Epithelial cell of prostate (primary cell): ENCODE results near the gene GCNT1.
"Not testable (repeated sequence)": the region's sequence is repeated elsewhere in the genome, so short reads cannot be mapped to it uniquely, and the experiment has no call there.

ENCODE experiments used
- DNase-seq: peaks from one replicate; pipeline ENCODE4 v3.0.0-alpha.2; 2011; ENCODE audit warnings: low read depth, low spot score
- H3K27ac ChIP-seq: fragments of 450-650 bp; 2 replicates; pipeline ENCODE4 v1.5.1; 2017; ENCODE audit warnings: mild to moderate bottlenecking

Gene GCNT1

GRCh38 chr9:76441551-76442322 is 17.2 kb upstream of the GCNT1 start:
- no peak overlapping the region for H3K27ac ChIP-seq
- DNase-seq: no peak

- no peak for DNase-seq
- H3K27ac ChIP-seq: no peak overlapping the region
Observed at GRCh38 chr9:76443887-76444286, 15.1 kb upstream of the GCNT1 start.

GRCh38 chr9:76444322-76444929 is 14.6 kb upstream of the GCNT1 start:
- H3K27ac ChIP-seq: no peak overlapping the region
- DNase-seq: no peak

- no peak overlapping the region for H3K27ac ChIP-seq
- no peak for DNase-seq
Observed at GRCh38 chr9:76445976-76446375, 13.0 kb upstream of the GCNT1 start.

- no peak for DNase-seq
- no peak overlapping the region for H3K27ac ChIP-seq
Observed at GRCh38 chr9:76448501-76448900, 10.5 kb upstream of the GCNT1 start.

- DNase-seq: no peak
- no peak overlapping the region for H3K27ac ChIP-seq
Observed at GRCh38 chr9:76451234-76451633, 7.7 kb upstream of the GCNT1 start.

- no peak for DNase-seq
Observed at GRCh38 chr9:76452839-76453238, 6.1 kb upstream of the GCNT1 start.

GRCh38 chr9:76453785-76454184 is 5.2 kb upstream of the GCNT1 start:
- no peak overlapping the region for H3K27ac ChIP-seq
- no peak for DNase-seq

More at GRCh38 chr9:76452839-76453238, 6.1 kb upstream of the GCNT1 start:
- no peak overlapping the region for H3K27ac ChIP-seq

GRCh38 chr9:76454311-76454710 is 4.7 kb upstream of the GCNT1 start:
- no peak for DNase-seq
- no peak overlapping the region for H3K27ac ChIP-seq

GRCh38 chr9:76456202-76456926 is 2.6 kb upstream of the GCNT1 start:
- peak overlapping the region; percentile 24 for H3K27ac ChIP-seq
- DNase-seq: no peak

GRCh38 chr9:76459694-76460635 is 983 bp downstream of the GCNT1 start:
- peak overlapping the region; percentile 39 for H3K27ac ChIP-seq
- no peak for DNase-seq

GRCh38 chr9:76462126-76462525 is 3.1 kb downstream of the GCNT1 start:
- no peak for DNase-seq
- no peak overlapping the region for H3K27ac ChIP-seq

- no peak overlapping the region for H3K27ac ChIP-seq
- no peak for DNase-seq
Observed at GRCh38 chr9:76463211-76463610, 4.2 kb downstream of the GCNT1 start.

GRCh38 chr9:76464706-76465105 is 5.7 kb downstream of the GCNT1 start:
- no peak for DNase-seq
- no peak overlapping the region for H3K27ac ChIP-seq

GRCh38 chr9:76465442-76466298 is 6.7 kb downstream of the GCNT1 start:
- no peak overlapping the region for H3K27ac ChIP-seq
- no peak for DNase-seq

- no peak overlapping the region for H3K27ac ChIP-seq
- DNase-seq: no peak
Observed at GRCh38 chr9:76466299-76466605, 7.3 kb downstream of the GCNT1 start.

- H3K27ac ChIP-seq: no peak overlapping the region
- DNase-seq: no peak
Observed at GRCh38 chr9:76474419-76474818, 15.4 kb downstream of the GCNT1 start.

- no peak for DNase-seq
- H3K27ac ChIP-seq: no peak overlapping the region
Observed at GRCh38 chr9:76475686-76476085, 16.7 kb downstream of the GCNT1 start.

- H3K27ac ChIP-seq, DNase-seq: not testable (repeated sequence)
Observed at GRCh38 chr9:76477818-76478217, 18.8 kb downstream of the GCNT1 start.
